Measurements from ENCODE around the gene DNAJC9. TPM values are rescaled to one million over a fixed set of nuclear protein-coding genes. Genes with fewer than 3 reads are reported as not detected.

Gene DNAJC9
- total and polyA plus RNA-seq, 2 experiments from 2014 or later: 19.8 to 21.1 TPM

DNA sequence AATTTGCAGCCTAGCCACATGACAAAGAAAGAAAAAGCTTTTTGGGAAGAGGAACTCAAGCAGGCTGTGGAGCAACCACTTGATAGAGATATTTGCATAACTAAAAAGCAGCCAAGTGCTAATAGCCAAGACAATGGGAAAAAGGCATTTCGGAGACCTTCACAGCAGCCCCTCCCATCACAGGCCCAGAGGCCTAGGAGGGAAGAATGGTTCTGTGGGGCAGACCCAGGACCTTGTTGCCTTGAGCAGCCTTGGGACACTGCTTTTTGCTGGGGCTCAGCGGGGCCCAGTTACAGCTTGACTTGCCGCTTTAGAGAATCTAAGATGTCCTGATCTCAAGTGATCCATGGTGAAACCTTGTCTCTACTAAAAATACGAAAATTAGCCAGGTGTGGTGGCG is 40.7 kb downstream of the DNAJC9 start:
- H3K27ac ChIP-seq: no peak overlapping the region
- in situ Hi-C loops (cut with MboI): no loop called here
- no peaks in the 10 kb centered on the region for H4K20me1 ChIP-seq (ENCODE audit: insufficient read depth)
- peaks cover 8% of the 10 kb centered on the region; the same call in 1 of the 2 replicates for H3K36me3 ChIP-seq (ENCODE audit: low read depth)
- no peaks in the 10 kb centered on the region for H3K27me3 ChIP-seq (replicated peaks; ENCODE audit: insufficient read depth)
- peaks cover 8% of the 10 kb centered on the region; the same call in 1 of the 2 replicates for H3K4me1 ChIP-seq (ENCODE audit: insufficient read depth)
- no peaks in the 10 kb centered on the region for H3K9me2 ChIP-seq (ENCODE audit: insufficient read depth)
- H3K9me3 ChIP-seq (ENCODE audit: low read depth): no peaks in the 10 kb centered on the region
- H3K4me3 ChIP-seq: no peak overlapping the region
- H2AFZ ChIP-seq: no peak overlapping the region
- TF ChIP-seq EZH2 (IDR thresholded peaks at IDR 0.05; ENCODE audit: insufficient read depth, poor library complexity, severe bottlenecking): no peak
- no peak for TF ChIP-seq EZH2phosphoT487 (IDR thresholded peaks at IDR 0.05; ENCODE audit: insufficient read depth, low read depth)
- 0 out of 2 replicates have a peak, but pooled peaks cover 4% of the 10 kb centered on the region for H3F3A ChIP-seq (ENCODE audit: insufficient read depth)
- no peak for DNase-seq
- no peaks in the 10 kb centered on the region for H3K79me2 ChIP-seq (ENCODE audit: insufficient read depth)
- 96 to 97% methylated on average over 5 of the region's 5 CpGs for WGBS, 2 experiments (ENCODE audit: low coverage in 1 of 2, low lambda C conversion rate in 2 of 2, missing lambda C conversion rate in 2 of 2)
- H3K4me2 ChIP-seq (ENCODE audit: unreplicated experiment): no peak overlapping the region
- H3K9ac ChIP-seq: no peak overlapping the region

GRCh38 chr10:73205890-73206289 is 41.2 kb downstream of the DNAJC9 start:
- Histone ChIP-seq H3K4me2 (ENCODE audit: unreplicated experiment) (no peak overlapping the region), H3K9me2 (ENCODE audit: insufficient read depth) (no peaks in the 10 kb centered on the region), H3K36me3 (ENCODE audit: low read depth) (peaks cover 8% of the 10 kb centered on the region; the same call in 1 of the 2 replicates), H3K27ac (no peak overlapping the region), H3K27me3 (replicated peaks; ENCODE audit: insufficient read depth) (no peaks in the 10 kb centered on the region), H3K79me2 (ENCODE audit: insufficient read depth) (no peaks in the 10 kb centered on the region), H4K20me1 (ENCODE audit: insufficient read depth) (no peaks in the 10 kb centered on the region), H2AFZ (no peak overlapping the region), H3K9me3 (ENCODE audit: low read depth) (no peaks in the 10 kb centered on the region), H3K4me1 (ENCODE audit: insufficient read depth) (peaks cover 8% of the 10 kb centered on the region; the same call in 1 of the 2 replicates), H3K9ac (no peak overlapping the region), H3F3A (ENCODE audit: insufficient read depth) (0 out of 2 replicates have a peak, but pooled peaks cover 4% of the 10 kb centered on the region), H3K4me3 (no peak overlapping the region)
- TF ChIP-seq EZH2phosphoT487 (IDR thresholded peaks at IDR 0.05; ENCODE audit: insufficient read depth, low read depth) (no peak), EZH2 (IDR thresholded peaks at IDR 0.05; ENCODE audit: insufficient read depth, poor library complexity, severe bottlenecking) (no peak)
- in situ Hi-C loops (cut with MboI): no loop called here
- DNase-seq: no peak
- WGBS, 2 experiments (ENCODE audit: low coverage in 1 of 2, low lambda C conversion rate in 2 of 2, missing lambda C conversion rate in 2 of 2): 90 to 100% methylated on average over 1 of the region's 1 CpG

- TF ChIP-seq EZH2 (IDR thresholded peaks at IDR 0.05; ENCODE audit: insufficient read depth, poor library complexity, severe bottlenecking): no peak
- no peak for TF ChIP-seq EZH2phosphoT487 (IDR thresholded peaks at IDR 0.05; ENCODE audit: insufficient read depth, low read depth)
- H3K79me2 ChIP-seq (ENCODE audit: insufficient read depth): no peaks in the 10 kb centered on the region
- no peak overlapping the region for H3K4me3 ChIP-seq
- 0 out of 2 replicates have a peak, but pooled peaks cover 4% of the 10 kb centered on the region for H3F3A ChIP-seq (ENCODE audit: insufficient read depth)
- peaks cover 7% of the 10 kb centered on the region; the same call in 1 of the 2 replicates for H3K4me1 ChIP-seq (ENCODE audit: insufficient read depth)
- no peaks in the 10 kb centered on the region for H3K9me2 ChIP-seq (ENCODE audit: insufficient read depth)
- H3K27ac ChIP-seq: no peak overlapping the region
- H4K20me1 ChIP-seq (ENCODE audit: insufficient read depth): no peaks in the 10 kb centered on the region
- H3K4me2 ChIP-seq (ENCODE audit: unreplicated experiment): no peak overlapping the region
- no peaks in the 10 kb centered on the region for H3K27me3 ChIP-seq (replicated peaks; ENCODE audit: insufficient read depth)
- in situ Hi-C loops (cut with MboI): no loop called here
- no peak for DNase-seq
- H2AFZ ChIP-seq: no peak overlapping the region
- H3K36me3 ChIP-seq (ENCODE audit: low read depth): peaks cover 11% of the 10 kb centered on the region; the same call in 1 of the 2 replicates
- no peak overlapping the region for H3K9ac ChIP-seq
- H3K9me3 ChIP-seq (ENCODE audit: low read depth): no peaks in the 10 kb centered on the region
- 91 to 96% methylated on average over 3 of the region's 3 CpGs for WGBS, 2 experiments (ENCODE audit: low coverage in 1 of 2, low lambda C conversion rate in 2 of 2, missing lambda C conversion rate in 2 of 2)
Observed at GRCh38 chr10:73205081-73205480, 42.0 kb downstream of the DNAJC9 start.

Small RNAs within 50 kb of the gene (small RNA-seq; reads per million reads assigned to genes)
- not detected for gene RF00019 (ENCODE audit: low read depth, low replicate concordance)
- gene RNU6-833P (ENCODE audit: low read depth, low replicate concordance): not detected

Other genes with a start within 250 kb of the DNAJC9 start
- 387 and 419 TPM in 2 replicates for gene P4HA1, start 150.4 kb downstream of the DNAJC9 start, total RNA-seq (2014; rRNA removed; shearing (Covaris generic))
- 360 and 363 TPM in 2 replicates for gene P4HA1, start 150.4 kb downstream of the DNAJC9 start, polyA plus RNA-seq (2016; fragmentation: Nextera tagmentation; extraction: Ambion mirVana)
- 0.51 and 1.7 TPM in 2 replicates for gene NUDT13, start 136.8 kb downstream of the DNAJC9 start, total RNA-seq (2014; rRNA removed; shearing (Covaris generic))
- gene NUDT13, start 136.8 kb downstream of the DNAJC9 start, polyA plus RNA-seq (2016; fragmentation: Nextera tagmentation; extraction: Ambion mirVana): 1.2 and 1.4 TPM in 2 replicates
- 20.2 and 21.3 TPM in 2 replicates for gene ECD, start 79.2 kb downstream of the DNAJC9 start, total RNA-seq (2014; rRNA removed; shearing (Covaris generic))
- 36.0 and 37.3 TPM in 2 replicates for gene ECD, start 79.2 kb downstream of the DNAJC9 start, polyA plus RNA-seq (2016; fragmentation: Nextera tagmentation; extraction: Ambion mirVana)
- 23.3 and 26.7 TPM in 2 replicates for gene FAM149B1, start 79.1 kb downstream of the DNAJC9 start, total RNA-seq (2014; rRNA removed; shearing (Covaris generic))
- gene FAM149B1, start 79.1 kb downstream of the DNAJC9 start, polyA plus RNA-seq (2016; fragmentation: Nextera tagmentation; extraction: Ambion mirVana): 7.1 and 7.4 TPM in 2 replicates
- gene MRPS16, start 5.4 kb upstream of the DNAJC9 start, total RNA-seq (2014; rRNA removed; shearing (Covaris generic)): 57.2 and 57.8 TPM in 2 replicates
- gene MRPS16, start 5.4 kb upstream of the DNAJC9 start, polyA plus RNA-seq (2016; fragmentation: Nextera tagmentation; extraction: Ambion mirVana): 109 and 110 TPM in 2 replicates
- 0.38 and 0.43 TPM in 2 replicates for gene CFAP70, start 111.6 kb upstream of the DNAJC9 start, total RNA-seq (2014; rRNA removed; shearing (Covaris generic))
- 0.61 and 0.65 TPM in 2 replicates for gene CFAP70, start 111.6 kb upstream of the DNAJC9 start, polyA plus RNA-seq (2016; fragmentation: Nextera tagmentation; extraction: Ambion mirVana)
- 118 and 152 TPM in 2 replicates for gene ANXA7, start 166.8 kb upstream of the DNAJC9 start, total RNA-seq (2014; rRNA removed; shearing (Covaris generic))
- gene ANXA7, start 166.8 kb upstream of the DNAJC9 start, polyA plus RNA-seq (2016; fragmentation: Nextera tagmentation; extraction: Ambion mirVana): 167 and 178 TPM in 2 replicates
- 1.0 and 1.5 TPM in 2 replicates for gene MSS51, start 186.3 kb upstream of the DNAJC9 start, total RNA-seq (2014; rRNA removed; shearing (Covaris generic))
- gene MSS51, start 186.3 kb upstream of the DNAJC9 start, polyA plus RNA-seq (2016; fragmentation: Nextera tagmentation; extraction: Ambion mirVana): 0.26 and 0.28 TPM in 2 replicates
- 29.5 and 37.6 TPM in 2 replicates for gene PPP3CB, start 248.8 kb upstream of the DNAJC9 start, total RNA-seq (2014; rRNA removed; shearing (Covaris generic))
- gene PPP3CB, start 248.8 kb upstream of the DNAJC9 start, polyA plus RNA-seq (2016; fragmentation: Nextera tagmentation; extraction: Ambion mirVana): 21.2 and 23.7 TPM in 2 replicates

Data from GM23248 (cell line).